HepG2 (cell line): ENCODE results near the gene SLC35D2. TPM values are rescaled to one million over a fixed set of nuclear protein-coding genes. Genes with fewer than 3 reads are reported as not detected.

Source experiments
- ETV5 ChIP-seq: IDR thresholded peaks from 2 replicates; pipeline ENCODE4 v1.6.1; 2018; ENCODE audit warnings: missing biosample characterization, missing genetic modification reagents, inconsistent platforms, borderline replicate concordance
- HOXA9 ChIP-seq: sonication (generic); formaldehyde crosslinking; IDR thresholded peaks from 2 replicates; pipeline ENCODE4 v1.8.1; 2022; ENCODE audit warnings: missing genetic modification reagents, mild to moderate bottlenecking, moderate library complexity, borderline replicate concordance
- IKZF4 ChIP-seq: sonication (generic); formaldehyde crosslinking; IDR thresholded peaks from 2 replicates; pipeline ENCODE4 v1.5.1; 2020; ENCODE audit warnings: borderline replicate concordance, mild to moderate bottlenecking, low read depth, missing genetic modification reagents; ENCODE audit errors: not compliant biosample characterization
- KLF9 ChIP-seq: IDR thresholded peaks from 2 replicates; pipeline ENCODE4 v1.6.1; 2016; ENCODE audit warnings: low read depth
- SP1 ChIP-seq, 2 experiments: fragments of 450-650 bp in 1 of 2; sonication (generic) in 1 of 2; formaldehyde crosslinking in 1 of 2; IDR thresholded peaks; 2 replicates each; pipeline versions ENCODE4 v1.4.0 to v1.6.1; 2016 to 2020; ENCODE audit warnings: missing genetic modification reagents in 1 of 2
- SP2 ChIP-seq: sonication (generic); formaldehyde crosslinking; IDR thresholded peaks from 2 replicates; pipeline ENCODE4 v1.5.1; 2020; ENCODE audit warnings: mild to moderate bottlenecking, missing genetic modification reagents
- YEATS2 ChIP-seq: sonication (generic); formaldehyde crosslinking; IDR thresholded peaks from 2 replicates; pipeline ENCODE4 v1.4.0; 2020; ENCODE audit warnings: missing genetic modification reagents, borderline replicate concordance
- ZNF605 ChIP-seq: sonication (generic); formaldehyde crosslinking; IDR thresholded peaks from 2 replicates; pipeline ENCODE4 v1.8.0; 2022; ENCODE audit warnings: mild to moderate bottlenecking, missing genetic modification reagents
- ZNF777 ChIP-seq: sonication (generic); formaldehyde crosslinking; IDR thresholded peaks from 2 replicates; pipeline ENCODE4 v1.4.0; 2020; ENCODE audit warnings: missing genetic modification reagents
- polyA plus RNA-seq, 8 experiments: library from polyadenylated mRNA; depleted of rRNA in 3 of 8; stranded (reverse) in 7 of 8; unstranded in 1 of 8; fragments of >200 nt; fragmentation: Illumina TruSeq in 4 of 8; extraction: Trizol in 4 of 8; gene quantifications; 2 replicates each; pipeline versions ENCODE4 v1.2.1 to v1.2.3, GENCODE V29; 2011 to 2016; ENCODE audit warnings: low read depth in 4 of 8, missing spikeins in 1 of 8, mixed read lengths in 1 of 8; ENCODE audit not compliant: insufficient read depth in 1 of 8
- total RNA-seq, 5 experiments: library from RNA; depleted of rRNA; stranded (reverse); fragments of >200 nt; fragmentation: Illumina TruSeq; extraction: Trizol; gene quantifications; 2 replicates each; pipeline ENCODE4 v1.2.3, GENCODE V29; 2016; ENCODE audit warnings: low read depth in 1 of 5
- TF ChIP-seq, protein P1 (sequence below): sonication (generic); formaldehyde crosslinking; IDR thresholded peaks from 2 replicates; pipeline ENCODE4 v1.5.0; 2020; ENCODE audit warnings: mild to moderate bottlenecking, missing genetic modification reagents, borderline replicate concordance
- TF ChIP-seq, protein P2 (sequence below): sonication (generic); formaldehyde crosslinking; IDR thresholded peaks from 2 replicates; pipeline ENCODE4 v1.5.1; 2020; ENCODE audit warnings: missing genetic modification reagents, mild to moderate bottlenecking, borderline replicate concordance
- TF ChIP-seq, protein P3 (sequence below), 2 experiments: IDR thresholded peaks; 2 replicates each; pipeline ENCODE4 v1.6.1; 2011 to 2012; ENCODE audit warnings: low read length in 2 of 2, borderline replicate concordance in 1 of 2, low read depth in 1 of 2, mild to moderate bottlenecking in 1 of 2, moderate library complexity in 1 of 2
- TF ChIP-seq, protein P4 (sequence below): sonication (generic); formaldehyde crosslinking; IDR thresholded peaks from 2 replicates; pipeline ENCODE4 v1.4.0; 2020; ENCODE audit warnings: mild to moderate bottlenecking, low read depth, missing genetic modification reagents

SLC35D2 gene
- total and polyA plus RNA-seq, 2 of the 13 experiments (the other 11 are each of a cell fraction or from before 2014, with no cell fraction given): 96.2 to 103 TPM

DNA sequence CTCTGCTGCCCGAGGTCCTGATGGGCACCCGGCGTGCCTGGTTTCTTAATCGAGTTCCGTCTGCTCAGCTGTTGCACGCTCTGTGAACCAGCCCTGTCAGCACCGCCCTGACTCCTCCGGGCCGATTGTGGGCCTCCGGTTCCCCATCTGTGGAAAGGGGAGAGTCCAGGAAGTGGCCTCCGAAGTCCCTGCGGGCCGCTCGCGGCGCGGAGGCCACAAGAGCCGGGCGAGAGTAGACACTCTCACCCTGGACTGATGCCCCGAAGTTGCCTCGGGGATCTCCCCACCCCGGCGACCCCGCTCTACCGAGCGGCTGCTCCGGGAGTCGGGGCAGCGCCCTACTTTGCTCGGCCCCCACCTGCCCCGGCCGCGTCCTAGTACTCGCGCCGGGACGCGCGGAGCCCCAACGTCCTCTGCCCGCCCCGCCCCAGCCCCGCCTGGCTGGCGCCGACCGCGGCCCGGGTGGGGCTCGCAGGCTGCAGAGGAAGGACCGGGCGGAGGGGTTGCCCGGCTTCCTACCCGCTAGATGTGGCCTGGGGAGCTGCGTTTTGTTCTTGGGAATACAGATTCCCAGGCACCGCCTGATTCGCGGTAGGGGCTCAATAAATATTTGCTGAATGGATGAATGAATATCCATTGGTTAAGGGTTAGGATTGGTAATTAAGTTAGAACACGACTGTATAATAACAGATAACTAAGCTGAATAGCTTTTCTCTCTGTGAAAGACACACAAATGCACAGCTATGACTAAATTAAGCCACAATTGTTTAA is 35.6 kb upstream of the SLC35D2 start (continued):
- TF ChIP-seq YEATS2 (CRISPR knock-in tag) (peak; percentile 54; the same call in 1 of the 2 replicates), SP1 (IDR thresholded peaks at IDR 0.05) (no peak), SP1 (CRISPR knock-in tag; IDR thresholded peaks at IDR 0.05) (no peak; the same call in 1 of the 2 replicates), ZNF777 (CRISPR knock-in tag) (peak; percentile 18; the same call in 1 of the 2 replicates), SP2 (CRISPR knock-in tag) (no peak), ETV5 (peak; percentile 50; the same call in 1 of the 2 replicates), ZNF605 (no peak), IKZF4 (CRISPR knock-in tag) (no peak), HOXA9 (CRISPR knock-in tag) (no peak), KLF9 (CRISPR knock-in tag) (0 out of 2 replicates have a peak, but pooled peaks have one; percentile 21)
- TF ChIP-seq, protein P1, sequence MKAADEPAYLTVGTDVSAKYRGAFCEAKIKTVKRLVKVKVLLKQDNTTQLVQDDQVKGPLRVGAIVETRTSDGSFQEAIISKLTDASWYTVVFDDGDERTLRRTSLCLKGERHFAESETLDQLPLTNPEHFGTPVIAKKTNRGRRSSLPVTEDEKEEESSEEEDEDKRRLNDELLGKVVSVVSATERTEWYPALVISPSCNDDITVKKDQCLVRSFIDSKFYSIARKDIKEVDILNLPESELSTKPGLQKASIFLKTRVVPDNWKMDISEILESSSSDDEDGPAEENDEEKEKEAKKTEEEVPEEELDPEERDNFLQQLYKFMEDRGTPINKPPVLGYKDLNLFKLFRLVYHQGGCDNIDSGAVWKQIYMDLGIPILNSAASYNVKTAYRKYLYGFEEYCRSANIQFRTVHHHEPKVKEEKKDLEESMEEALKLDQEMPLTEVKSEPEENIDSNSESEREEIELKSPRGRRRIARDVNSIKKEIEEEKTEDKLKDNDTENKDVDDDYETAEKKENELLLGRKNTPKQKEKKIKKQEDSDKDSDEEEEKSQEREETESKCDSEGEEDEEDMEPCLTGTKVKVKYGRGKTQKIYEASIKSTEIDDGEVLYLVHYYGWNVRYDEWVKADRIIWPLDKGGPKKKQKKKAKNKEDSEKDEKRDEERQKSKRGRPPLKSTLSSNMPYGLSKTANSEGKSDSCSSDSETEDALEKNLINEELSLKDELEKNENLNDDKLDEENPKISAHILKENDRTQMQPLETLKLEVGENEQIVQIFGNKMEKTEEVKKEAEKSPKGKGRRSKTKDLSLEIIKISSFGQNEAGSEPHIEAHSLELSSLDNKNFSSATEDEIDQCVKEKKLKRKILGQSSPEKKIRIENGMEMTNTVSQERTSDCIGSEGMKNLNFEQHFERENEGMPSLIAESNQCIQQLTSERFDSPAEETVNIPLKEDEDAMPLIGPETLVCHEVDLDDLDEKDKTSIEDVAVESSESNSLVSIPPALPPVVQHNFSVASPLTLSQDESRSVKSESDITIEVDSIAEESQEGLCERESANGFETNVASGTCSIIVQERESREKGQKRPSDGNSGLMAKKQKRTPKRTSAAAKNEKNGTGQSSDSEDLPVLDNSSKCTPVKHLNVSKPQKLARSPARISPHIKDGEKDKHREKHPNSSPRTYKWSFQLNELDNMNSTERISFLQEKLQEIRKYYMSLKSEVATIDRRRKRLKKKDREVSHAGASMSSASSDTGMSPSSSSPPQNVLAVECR: peak; percentile 60; the same call in 1 of the 2 replicates
- TF ChIP-seq, protein P2, sequence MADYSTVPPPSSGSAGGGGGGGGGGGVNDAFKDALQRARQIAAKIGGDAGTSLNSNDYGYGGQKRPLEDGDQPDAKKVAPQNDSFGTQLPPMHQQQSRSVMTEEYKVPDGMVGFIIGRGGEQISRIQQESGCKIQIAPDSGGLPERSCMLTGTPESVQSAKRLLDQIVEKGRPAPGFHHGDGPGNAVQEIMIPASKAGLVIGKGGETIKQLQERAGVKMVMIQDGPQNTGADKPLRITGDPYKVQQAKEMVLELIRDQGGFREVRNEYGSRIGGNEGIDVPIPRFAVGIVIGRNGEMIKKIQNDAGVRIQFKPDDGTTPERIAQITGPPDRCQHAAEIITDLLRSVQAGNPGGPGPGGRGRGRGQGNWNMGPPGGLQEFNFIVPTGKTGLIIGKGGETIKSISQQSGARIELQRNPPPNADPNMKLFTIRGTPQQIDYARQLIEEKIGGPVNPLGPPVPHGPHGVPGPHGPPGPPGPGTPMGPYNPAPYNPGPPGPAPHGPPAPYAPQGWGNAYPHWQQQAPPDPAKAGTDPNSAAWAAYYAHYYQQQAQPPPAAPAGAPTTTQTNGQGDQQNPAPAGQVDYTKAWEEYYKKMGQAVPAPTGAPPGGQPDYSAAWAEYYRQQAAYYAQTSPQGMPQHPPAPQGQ (CRISPR knock-in tag): no peak
- TF ChIP-seq, protein P3, sequence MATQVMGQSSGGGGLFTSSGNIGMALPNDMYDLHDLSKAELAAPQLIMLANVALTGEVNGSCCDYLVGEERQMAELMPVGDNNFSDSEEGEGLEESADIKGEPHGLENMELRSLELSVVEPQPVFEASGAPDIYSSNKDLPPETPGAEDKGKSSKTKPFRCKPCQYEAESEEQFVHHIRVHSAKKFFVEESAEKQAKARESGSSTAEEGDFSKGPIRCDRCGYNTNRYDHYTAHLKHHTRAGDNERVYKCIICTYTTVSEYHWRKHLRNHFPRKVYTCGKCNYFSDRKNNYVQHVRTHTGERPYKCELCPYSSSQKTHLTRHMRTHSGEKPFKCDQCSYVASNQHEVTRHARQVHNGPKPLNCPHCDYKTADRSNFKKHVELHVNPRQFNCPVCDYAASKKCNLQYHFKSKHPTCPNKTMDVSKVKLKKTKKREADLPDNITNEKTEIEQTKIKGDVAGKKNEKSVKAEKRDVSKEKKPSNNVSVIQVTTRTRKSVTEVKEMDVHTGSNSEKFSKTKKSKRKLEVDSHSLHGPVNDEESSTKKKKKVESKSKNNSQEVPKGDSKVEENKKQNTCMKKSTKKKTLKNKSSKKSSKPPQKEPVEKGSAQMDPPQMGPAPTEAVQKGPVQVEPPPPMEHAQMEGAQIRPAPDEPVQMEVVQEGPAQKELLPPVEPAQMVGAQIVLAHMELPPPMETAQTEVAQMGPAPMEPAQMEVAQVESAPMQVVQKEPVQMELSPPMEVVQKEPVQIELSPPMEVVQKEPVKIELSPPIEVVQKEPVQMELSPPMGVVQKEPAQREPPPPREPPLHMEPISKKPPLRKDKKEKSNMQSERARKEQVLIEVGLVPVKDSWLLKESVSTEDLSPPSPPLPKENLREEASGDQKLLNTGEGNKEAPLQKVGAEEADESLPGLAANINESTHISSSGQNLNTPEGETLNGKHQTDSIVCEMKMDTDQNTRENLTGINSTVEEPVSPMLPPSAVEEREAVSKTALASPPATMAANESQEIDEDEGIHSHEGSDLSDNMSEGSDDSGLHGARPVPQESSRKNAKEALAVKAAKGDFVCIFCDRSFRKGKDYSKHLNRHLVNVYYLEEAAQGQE (IDR thresholded peaks at IDR 0.05; ENCODE audit: borderline replicate concordance in 1 of 2, low read depth in 1 of 2, low read length in 2 of 2): 0 out of 4 replicates have a peak, but pooled peaks of 1 of the 2 experiments have one; percentile 36
- TF ChIP-seq, protein P4, sequence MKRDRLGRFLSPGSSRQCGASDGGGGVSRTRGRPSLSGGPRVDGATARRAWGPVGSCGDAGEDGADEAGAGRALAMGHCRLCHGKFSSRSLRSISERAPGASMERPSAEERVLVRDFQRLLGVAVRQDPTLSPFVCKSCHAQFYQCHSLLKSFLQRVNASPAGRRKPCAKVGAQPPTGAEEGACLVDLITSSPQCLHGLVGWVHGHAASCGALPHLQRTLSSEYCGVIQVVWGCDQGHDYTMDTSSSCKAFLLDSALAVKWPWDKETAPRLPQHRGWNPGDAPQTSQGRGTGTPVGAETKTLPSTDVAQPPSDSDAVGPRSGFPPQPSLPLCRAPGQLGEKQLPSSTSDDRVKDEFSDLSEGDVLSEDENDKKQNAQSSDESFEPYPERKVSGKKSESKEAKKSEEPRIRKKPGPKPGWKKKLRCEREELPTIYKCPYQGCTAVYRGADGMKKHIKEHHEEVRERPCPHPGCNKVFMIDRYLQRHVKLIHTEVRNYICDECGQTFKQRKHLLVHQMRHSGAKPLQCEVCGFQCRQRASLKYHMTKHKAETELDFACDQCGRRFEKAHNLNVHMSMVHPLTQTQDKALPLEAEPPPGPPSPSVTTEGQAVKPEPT (CRISPR knock-in tag): no peak
